ENCODE results near the gene TBC1D13.

- TF ChIP-seq EZH2 (IDR thresholded peaks at IDR 0.05; ENCODE audit: borderline replicate concordance, insufficient read depth, low read depth, low read length, poor library complexity, severe bottlenecking) (no peak), CTCF (IDR thresholded peaks at IDR 0.05) (no peak)
These were observed 22.1 kb downstream of the TBC1D13 start for GRCh38 chr9:128809036-128809599.

All from B cell (primary cell).